Chondrocyte (in vitro differentiated cells): ENCODE data around the gene TOP3B. TPM values are rescaled to one million over a fixed set of nuclear protein-coding genes. Genes with fewer than 3 reads are reported as not detected.

ENCODE experiments used
- DNase-seq: peaks from one replicate; pipeline ENCODE4 v3.0.0; 2021; ENCODE audit warnings: mixed read lengths, low spot score
- H3K27ac Mint-ChIP-seq: one replicate; pipeline ENCODE4 v1.8.0; 2021; ENCODE audit warnings: mild to moderate bottlenecking, moderate library complexity, mixed read lengths; ENCODE audit not compliant: unreplicated experiment
- H3K27me3 Mint-ChIP-seq: 2 replicates; pipeline ENCODE4 v1.8.0; 2021; ENCODE audit warnings: low read depth, mixed read lengths
- H3K36me3 Mint-ChIP-seq: 2 replicates; pipeline ENCODE4 v1.8.0; 2021; ENCODE audit warnings: low read depth, mixed read lengths
- H3K4me1 Mint-ChIP-seq: 2 replicates; pipeline ENCODE4 v1.8.0; 2021; ENCODE audit warnings: low read depth, mild to moderate bottlenecking, mixed read lengths
- H3K4me3 Mint-ChIP-seq: one replicate; pipeline ENCODE4 v1.8.0; 2021; ENCODE audit warnings: mild to moderate bottlenecking, moderate library complexity, mixed read lengths; ENCODE audit not compliant: unreplicated experiment
- H3K9me3 Mint-ChIP-seq: 2 replicates; pipeline ENCODE4 v1.8.0; 2021; ENCODE audit warnings: low read depth, mixed read lengths
- total RNA-seq: library from RNA; stranded (reverse); gene quantifications from 3 replicates; pipeline ENCODE4 v1.2.1, GENCODE V29; 2021
- TF ChIP-seq, protein P1 (sequence below): fragments of 200-600 bp; sonication (generic); IDR thresholded peaks from 2 replicates; pipeline ENCODE4 v1.5.0; 2021; ENCODE audit warnings: antibody characterized with exemption, mild to moderate bottlenecking, moderate library complexity

The TOP3B gene
- total RNA-seq, 1 donor from 2014 or later, result 25.8 TPM

DNA sequence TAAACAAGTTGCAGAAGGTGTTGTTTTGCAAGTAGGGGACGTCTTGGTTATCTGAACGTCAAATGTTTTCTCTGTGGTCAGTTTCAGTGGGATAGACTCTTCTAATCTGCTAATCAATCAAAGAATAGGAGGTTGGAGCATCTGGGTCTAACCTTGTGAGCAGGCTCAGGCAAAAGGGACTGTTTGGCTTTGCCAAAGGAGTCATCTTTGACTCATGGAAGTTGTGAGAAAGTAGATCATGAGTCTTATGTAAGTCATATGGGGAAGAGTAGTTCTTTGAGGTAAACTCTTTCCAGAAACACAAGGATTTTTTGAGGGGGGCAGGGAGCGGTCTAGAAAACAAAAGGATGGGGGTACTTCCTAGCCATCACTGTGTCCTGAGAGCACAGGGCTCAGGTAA is 27.1 kb upstream of the TOP3B start:
- no peak for DNase-seq
- TF ChIP-seq, protein P1, sequence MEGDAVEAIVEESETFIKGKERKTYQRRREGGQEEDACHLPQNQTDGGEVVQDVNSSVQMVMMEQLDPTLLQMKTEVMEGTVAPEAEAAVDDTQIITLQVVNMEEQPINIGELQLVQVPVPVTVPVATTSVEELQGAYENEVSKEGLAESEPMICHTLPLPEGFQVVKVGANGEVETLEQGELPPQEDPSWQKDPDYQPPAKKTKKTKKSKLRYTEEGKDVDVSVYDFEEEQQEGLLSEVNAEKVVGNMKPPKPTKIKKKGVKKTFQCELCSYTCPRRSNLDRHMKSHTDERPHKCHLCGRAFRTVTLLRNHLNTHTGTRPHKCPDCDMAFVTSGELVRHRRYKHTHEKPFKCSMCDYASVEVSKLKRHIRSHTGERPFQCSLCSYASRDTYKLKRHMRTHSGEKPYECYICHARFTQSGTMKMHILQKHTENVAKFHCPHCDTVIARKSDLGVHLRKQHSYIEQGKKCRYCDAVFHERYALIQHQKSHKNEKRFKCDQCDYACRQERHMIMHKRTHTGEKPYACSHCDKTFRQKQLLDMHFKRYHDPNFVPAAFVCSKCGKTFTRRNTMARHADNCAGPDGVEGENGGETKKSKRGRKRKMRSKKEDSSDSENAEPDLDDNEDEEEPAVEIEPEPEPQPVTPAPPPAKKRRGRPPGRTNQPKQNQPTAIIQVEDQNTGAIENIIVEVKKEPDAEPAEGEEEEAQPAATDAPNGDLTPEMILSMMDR, result no peak
- Mint-ChIP-seq H3K27ac (no peak overlapping the region), H3K4me1 (no peaks in the 10 kb centered on the region), H3K36me3 (no peaks in the 10 kb centered on the region), H3K27me3 (peaks cover 20% of the 10 kb centered on the region), H3K9me3 (no peaks in the 10 kb centered on the region), H3K4me3 (no peak overlapping the region)

DNA sequence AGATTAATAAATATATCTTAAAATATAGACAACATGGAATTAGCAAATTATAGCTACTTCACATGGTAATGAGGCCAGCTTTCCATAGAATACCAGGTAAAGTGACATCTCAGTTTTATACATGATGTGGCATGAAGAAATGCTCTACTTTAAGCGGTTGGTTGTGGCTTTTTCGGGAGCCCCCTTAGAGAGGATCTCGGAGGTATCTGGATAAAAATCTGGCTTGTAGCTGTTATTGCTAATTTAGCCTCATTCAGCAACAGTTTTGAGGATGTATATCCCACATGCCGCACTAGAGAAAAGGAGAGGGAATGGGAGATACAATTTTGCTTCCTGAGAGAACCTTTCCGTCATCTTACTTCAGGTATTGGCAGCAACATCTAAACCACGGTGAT is 24.0 kb upstream of the TOP3B start:
- Mint-ChIP-seq H3K9me3 (no peaks in the 10 kb centered on the region), H3K27ac (no peak overlapping the region), H3K36me3 (no peaks in the 10 kb centered on the region), H3K4me3 (no peak overlapping the region), H3K27me3 (peaks cover 31% of the 10 kb centered on the region), H3K4me1 (no peaks in the 10 kb centered on the region)
- no peak for DNase-seq
- TF ChIP-seq, protein P1, result no peak

DNA sequence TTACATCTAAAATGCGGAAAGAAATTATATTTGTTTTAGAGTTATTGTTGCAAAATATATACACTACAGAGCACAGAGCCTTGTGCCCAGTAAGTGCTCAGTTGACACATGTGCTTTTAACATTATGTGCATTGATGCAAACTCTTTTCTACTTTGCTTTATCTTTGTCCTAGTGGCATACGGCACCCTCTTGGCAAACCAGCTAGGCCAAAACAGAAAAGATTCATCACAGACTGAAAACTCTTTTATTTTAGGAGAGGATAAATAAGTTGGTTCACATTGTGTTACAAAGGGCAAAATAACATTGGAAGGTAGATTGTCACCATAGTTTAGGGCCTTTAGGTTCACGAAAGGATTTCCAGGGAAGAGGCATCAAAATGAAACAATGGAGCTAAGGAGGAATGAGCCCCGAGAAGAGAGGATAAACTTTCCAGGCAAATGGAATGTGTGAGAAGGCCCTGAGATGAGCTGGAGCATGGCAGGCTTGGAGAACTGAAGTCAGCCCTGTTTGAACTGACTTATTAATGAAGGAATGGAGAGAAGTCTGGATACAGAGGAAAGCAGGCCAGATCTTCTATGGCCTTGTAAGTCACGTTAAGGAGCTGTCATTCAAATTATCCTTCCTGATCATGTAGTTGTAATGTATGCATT is 23.5 kb upstream of the TOP3B start:
- Mint-ChIP-seq H3K27ac (no peak overlapping the region), H3K4me1 (no peaks in the 10 kb centered on the region), H3K9me3 (no peaks in the 10 kb centered on the region), H3K27me3 (peaks cover 36% of the 10 kb centered on the region), H3K4me3 (no peak overlapping the region), H3K36me3 (no peaks in the 10 kb centered on the region)
- TF ChIP-seq, protein P1, result no peak
- no peak for DNase-seq

DNA sequence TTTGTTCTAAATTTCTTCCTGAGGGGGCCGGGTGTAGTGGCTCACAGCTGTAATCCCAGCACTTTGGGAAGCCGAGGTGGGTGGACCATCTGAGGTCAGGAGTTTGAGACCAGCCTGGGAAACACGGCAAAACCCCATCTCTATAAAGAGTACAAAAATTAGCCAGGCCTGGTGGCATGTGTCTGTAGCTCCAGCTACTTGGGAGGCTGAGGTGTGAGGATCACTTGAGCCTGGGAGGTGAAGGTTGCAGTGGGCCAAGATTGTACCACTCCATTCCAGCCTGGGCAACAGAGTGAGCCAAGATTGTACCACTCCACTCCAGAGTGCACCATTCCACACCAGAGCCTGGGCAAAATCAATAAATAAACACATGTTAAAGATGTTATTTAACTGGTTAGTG is 20.6 kb upstream of the TOP3B start:
- no peak for DNase-seq
- no peak overlapping the region for H3K27ac Mint-ChIP-seq
- H3K36me3 Mint-ChIP-seq, result no peaks in the 10 kb centered on the region
- TF ChIP-seq, protein P1, result no peak
- H3K4me1 Mint-ChIP-seq, result no peaks in the 10 kb centered on the region
- H3K27me3 Mint-ChIP-seq, result peaks cover 27% of the 10 kb centered on the region
- H3K9me3 Mint-ChIP-seq, result no peaks in the 10 kb centered on the region
- no peak overlapping the region for H3K4me3 Mint-ChIP-seq

DNA sequence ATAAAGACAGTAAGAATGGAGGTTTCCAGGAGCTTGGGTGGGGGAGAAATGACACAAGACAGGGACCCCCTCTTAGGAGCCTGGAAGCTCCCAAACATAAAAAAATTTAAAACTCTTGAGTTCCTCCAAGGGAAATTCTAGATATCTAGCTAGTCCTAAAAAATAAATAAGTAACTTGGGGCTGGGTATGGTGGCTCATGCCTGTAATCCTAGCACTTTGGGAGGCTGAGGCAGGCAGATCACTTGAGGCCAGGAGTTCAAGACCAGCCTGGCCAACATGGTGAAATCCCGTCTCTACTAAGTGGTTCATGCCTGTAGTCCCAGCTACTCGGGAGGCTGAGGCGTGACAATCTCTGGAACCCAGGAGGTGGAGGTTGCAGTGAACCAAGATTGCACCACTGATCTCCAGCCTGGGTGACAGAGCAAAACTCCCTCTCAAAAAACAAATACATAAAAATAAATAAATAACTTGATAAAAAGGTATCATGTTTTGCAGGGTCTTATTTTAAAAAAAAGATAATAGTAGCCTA is 20.0 kb upstream of the TOP3B start:
- Mint-ChIP-seq H3K4me1 (no peaks in the 10 kb centered on the region), H3K27me3 (peaks cover 31% of the 10 kb centered on the region), H3K27ac (no peak overlapping the region), H3K4me3 (no peak overlapping the region), H3K36me3 (no peaks in the 10 kb centered on the region), H3K9me3 (no peaks in the 10 kb centered on the region)
- TF ChIP-seq, protein P1, result no peak
- DNase-seq, result no peak
